Activated naive CD8-positive, alpha-beta T cell treated with anti-CD3 and anti-CD28 coated beads, Interleukin-2, amount 50 U/mL, for 24 hours (primary cell): Measurements from ENCODE around the gene DCUN1D3.
"Not testable (repeated sequence)": the region's sequence is repeated elsewhere in the genome, so short reads cannot be mapped to it uniquely, and the experiment has no call there.

Experiments used
- ATAC-seq: fragments of 150-1000 bp; cut with Tn5 transposase; one replicate; pipeline ENCODE4 v1.10.0; 2021
- DNase-seq: peaks from one replicate; pipeline ENCODE4 v3.0.0; 2021
- H3K27ac Mint-ChIP-seq: one replicate; pipeline ENCODE4 v1.8.0; 2021; ENCODE audit warnings: mild to moderate bottlenecking, mixed read lengths
- H3K27me3 Mint-ChIP-seq: one replicate; pipeline ENCODE4 v1.8.0; 2021; ENCODE audit warnings: mixed read lengths
- H3K36me3 Mint-ChIP-seq: one replicate; pipeline ENCODE4 v1.8.0; 2021; ENCODE audit warnings: low read depth, mixed read lengths
- H3K4me1 Mint-ChIP-seq: one replicate; pipeline ENCODE4 v1.8.0; 2021; ENCODE audit warnings: mixed read lengths
- H3K4me3 Mint-ChIP-seq: one replicate; pipeline ENCODE4 v1.8.0; 2021; ENCODE audit warnings: mild to moderate bottlenecking, moderate library complexity, mixed read lengths
- H3K9me3 Mint-ChIP-seq: one replicate; pipeline ENCODE4 v1.8.0; 2021; ENCODE audit warnings: mixed read lengths

Gene DCUN1D3

GRCh38 chr16:20930365-20930690 lies 30.2 kb upstream of the DCUN1D3 start:
- peaks cover 8% of the 10 kb centered on the region for H3K36me3 Mint-ChIP-seq
- no peaks in the 10 kb centered on the region for H3K9me3 Mint-ChIP-seq
- no peak for DNase-seq
- H3K27me3 Mint-ChIP-seq, result no peaks in the 10 kb centered on the region
- no peak overlapping the region for H3K27ac Mint-ChIP-seq
- no peaks in the 10 kb centered on the region for H3K4me1 Mint-ChIP-seq
- no peak overlapping the region for H3K4me3 Mint-ChIP-seq
- no peak for ATAC-seq

GRCh38 chr16:20929676-20930364 lies 29.7 kb upstream of the DCUN1D3 start:
- not testable (repeated sequence) for H3K27ac Mint-ChIP-seq, DNase-seq, H3K4me3 Mint-ChIP-seq, H3K36me3 Mint-ChIP-seq, H3K27me3 Mint-ChIP-seq, H3K4me1 Mint-ChIP-seq, H3K9me3 Mint-ChIP-seq, ATAC-seq

- H3K4me1 Mint-ChIP-seq, result no peaks in the 10 kb centered on the region
- ATAC-seq (no peak), DNase-seq (no peak)
- no peaks in the 10 kb centered on the region for H3K27me3 Mint-ChIP-seq
- H3K27ac Mint-ChIP-seq, result no peak overlapping the region
- H3K4me3 Mint-ChIP-seq, result no peak overlapping the region
- no peaks in the 10 kb centered on the region for H3K9me3 Mint-ChIP-seq
- peaks cover 9% of the 10 kb centered on the region for H3K36me3 Mint-ChIP-seq
These were observed 28.7 kb upstream of the DCUN1D3 start for GRCh38 chr16:20928774-20929411.

- peaks cover 13% of the 10 kb centered on the region for H3K36me3 Mint-ChIP-seq
- no peak overlapping the region for H3K27ac Mint-ChIP-seq
- H3K4me3 Mint-ChIP-seq, result no peak overlapping the region
- ATAC-seq (no peak), DNase-seq (no peak)
- no peaks in the 10 kb centered on the region for H3K4me1 Mint-ChIP-seq
- H3K27me3 Mint-ChIP-seq, result no peaks in the 10 kb centered on the region
- H3K9me3 Mint-ChIP-seq, result no peaks in the 10 kb centered on the region
These were observed 25.6 kb upstream of the DCUN1D3 start for GRCh38 chr16:20925751-20926150.

- ATAC-seq (no peak), DNase-seq (no peak)
- H3K27me3 Mint-ChIP-seq, result no peaks in the 10 kb centered on the region
- H3K9me3 Mint-ChIP-seq, result no peaks in the 10 kb centered on the region
- peaks cover 17% of the 10 kb centered on the region for H3K4me1 Mint-ChIP-seq
- peaks cover 17% of the 10 kb centered on the region for H3K36me3 Mint-ChIP-seq
- no peak overlapping the region for H3K4me3 Mint-ChIP-seq
- H3K27ac Mint-ChIP-seq, result no peak overlapping the region
These were observed 23.7 kb upstream of the DCUN1D3 start for GRCh38 chr16:20923876-20924275.

GRCh38 chr16:20920799-20921198 lies 20.6 kb upstream of the DCUN1D3 start:
- Mint-ChIP-seq H3K36me3 (peaks cover 23% of the 10 kb centered on the region), H3K9me3 (no peaks in the 10 kb centered on the region), H3K4me1 (peaks cover 29% of the 10 kb centered on the region), H3K4me3 (no peak overlapping the region), H3K27me3 (no peaks in the 10 kb centered on the region), H3K27ac (no peak overlapping the region)
- DNase-seq (no peak), ATAC-seq (no peak)

GRCh38 chr16:20920091-20920490 lies 19.9 kb upstream of the DCUN1D3 start:
- ATAC-seq (peak; percentile 89), DNase-seq (no peak)
- Mint-ChIP-seq H3K27ac (peak overlapping the region; percentile 50), H3K27me3 (no peaks in the 10 kb centered on the region), H3K4me3 (no peak overlapping the region), H3K4me1 (peaks cover 29% of the 10 kb centered on the region), H3K36me3 (peaks cover 25% of the 10 kb centered on the region), H3K9me3 (no peaks in the 10 kb centered on the region)

- H3K36me3 Mint-ChIP-seq, result peaks cover 24% of the 10 kb centered on the region
- no peaks in the 10 kb centered on the region for H3K9me3 Mint-ChIP-seq
- H3K27me3 Mint-ChIP-seq, result no peaks in the 10 kb centered on the region
- H3K4me3 Mint-ChIP-seq, result peak overlapping the region; percentile 3
- H3K4me1 Mint-ChIP-seq, result peaks cover 34% of the 10 kb centered on the region
- peak overlapping the region; percentile 73 for H3K27ac Mint-ChIP-seq
- no peak for DNase-seq
- ATAC-seq, result no peak
These were observed 18.5 kb upstream of the DCUN1D3 start for GRCh38 chr16:20918486-20919239.

GRCh38 chr16:20916942-20917341 lies 16.8 kb upstream of the DCUN1D3 start:
- Mint-ChIP-seq H3K36me3 (peaks cover 22% of the 10 kb centered on the region), H3K27ac (no peak overlapping the region), H3K4me3 (no peak overlapping the region), H3K27me3 (no peaks in the 10 kb centered on the region), H3K4me1 (peaks cover 39% of the 10 kb centered on the region), H3K9me3 (no peaks in the 10 kb centered on the region)
- ATAC-seq (no peak), DNase-seq (no peak)

- no peak overlapping the region for H3K27ac Mint-ChIP-seq
- peaks cover 20% of the 10 kb centered on the region for H3K36me3 Mint-ChIP-seq
- ATAC-seq (no peak), DNase-seq (no peak)
- H3K4me1 Mint-ChIP-seq, result peaks cover 46% of the 10 kb centered on the region
- no peaks in the 10 kb centered on the region for H3K27me3 Mint-ChIP-seq
- no peak overlapping the region for H3K4me3 Mint-ChIP-seq
- no peaks in the 10 kb centered on the region for H3K9me3 Mint-ChIP-seq
These were observed 16.1 kb upstream of the DCUN1D3 start for GRCh38 chr16:20916289-20916688.

GRCh38 chr16:20911361-20911760 lies 11.2 kb upstream of the DCUN1D3 start:
- peak overlapping the region; percentile 87 for H3K27ac Mint-ChIP-seq
- H3K36me3 Mint-ChIP-seq, result peaks cover 10% of the 10 kb centered on the region
- no peaks in the 10 kb centered on the region for H3K9me3 Mint-ChIP-seq
- H3K4me1 Mint-ChIP-seq, result peaks cover 52% of the 10 kb centered on the region
- no peaks in the 10 kb centered on the region for H3K27me3 Mint-ChIP-seq
- DNase-seq (no peak), ATAC-seq (peak; percentile 50)
- peak overlapping the region; percentile 6 for H3K4me3 Mint-ChIP-seq

- H3K36me3 Mint-ChIP-seq, result peaks cover 8% of the 10 kb centered on the region
- no peaks in the 10 kb centered on the region for H3K27me3 Mint-ChIP-seq
- H3K4me1 Mint-ChIP-seq, result peaks cover 55% of the 10 kb centered on the region
- no peaks in the 10 kb centered on the region for H3K9me3 Mint-ChIP-seq
- no peak for DNase-seq
- H3K27ac Mint-ChIP-seq, result peak overlapping the region; percentile 87
- peak; percentile 83 for ATAC-seq
- H3K4me3 Mint-ChIP-seq, result peak overlapping the region; percentile 6
These were observed 10.7 kb upstream of the DCUN1D3 start for GRCh38 chr16:20910781-20911321.

GRCh38 chr16:20906341-20907255 lies 6.4 kb upstream of the DCUN1D3 start:
- Mint-ChIP-seq H3K4me3 (no peak overlapping the region), H3K36me3 (peaks cover 23% of the 10 kb centered on the region), H3K27ac (no peak overlapping the region), H3K9me3 (no peaks in the 10 kb centered on the region), H3K27me3 (no peaks in the 10 kb centered on the region), H3K4me1 (peaks cover 80% of the 10 kb centered on the region)
- DNase-seq (no peak), ATAC-seq (no peak)

- no peak for ATAC-seq
- Mint-ChIP-seq H3K4me3 (no peak overlapping the region), H3K27ac (no peak overlapping the region), H3K4me1 (peaks cover 79% of the 10 kb centered on the region), H3K27me3 (no peaks in the 10 kb centered on the region), H3K9me3 (no peaks in the 10 kb centered on the region), H3K36me3 (peaks cover 29% of the 10 kb centered on the region)
- no peak for DNase-seq
These were observed 5.4 kb upstream of the DCUN1D3 start for GRCh38 chr16:20905576-20905975.
